HEK293 (cell line): Measurements from ENCODE around the gene POLL.

Source experiments
- GLIS2 ChIP-seq: fragments of 450-650 bp; formaldehyde crosslinking; IDR thresholded peaks from 2 replicates; pipeline ENCODE4 v1.5.1; 2016; ENCODE audit warnings: missing biosample characterization, missing genetic modification characterization
- HOXD13 ChIP-seq: sonication (generic); formaldehyde crosslinking; IDR thresholded peaks from 2 replicates; pipeline ENCODE4 v1.8.0; 2022; ENCODE audit warnings: missing genetic modification reagents, borderline replicate concordance
- KLF16 ChIP-seq: fragments of 450-650 bp; formaldehyde crosslinking; IDR thresholded peaks from 2 replicates; pipeline ENCODE4 v1.5.1; 2017; ENCODE audit warnings: missing biosample characterization, missing genetic modification characterization
- ZBTB17 ChIP-seq: fragments of 450-650 bp; formaldehyde crosslinking; IDR thresholded peaks from 2 replicates; pipeline ENCODE4 v1.5.1; 2016; ENCODE audit warnings: missing biosample characterization, missing genetic modification characterization
- ZBTB48 ChIP-seq: fragments of 450-650 bp; formaldehyde crosslinking; IDR thresholded peaks from 2 replicates; pipeline ENCODE4 v1.5.1; 2016; ENCODE audit warnings: missing biosample characterization, missing genetic modification characterization
- ZNF10 ChIP-seq: fragments of 450-650 bp; formaldehyde crosslinking; IDR thresholded peaks from 2 replicates; pipeline ENCODE4 v1.5.1; 2017; ENCODE audit warnings: missing biosample characterization, missing genetic modification characterization
- ZNF211 ChIP-seq: fragments of 450-650 bp; formaldehyde crosslinking; IDR thresholded peaks from 2 replicates; pipeline ENCODE4 v1.5.1; 2016; ENCODE audit warnings: low read depth, missing biosample characterization, missing genetic modification characterization
- ZNF366 ChIP-seq: fragments of 450-650 bp; formaldehyde crosslinking; conservative IDR thresholded peaks from 2 replicates; pipeline ENCODE4 v1.5.1; 2016; ENCODE audit warnings: missing biosample characterization, missing genetic modification characterization
- ZNF426 ChIP-seq: fragments of 450-650 bp; formaldehyde crosslinking; IDR thresholded peaks from 2 replicates; pipeline ENCODE4 v1.5.1; 2017; ENCODE audit warnings: missing biosample characterization, missing genetic modification characterization, mild to moderate bottlenecking, inconsistent platforms, moderate library complexity
- ZNF529 ChIP-seq: fragments of 450-650 bp; formaldehyde crosslinking; IDR thresholded peaks from 2 replicates; pipeline ENCODE4 v1.5.1; 2017; ENCODE audit warnings: missing genetic modification characterization, missing biosample characterization; ENCODE audit not compliant: insufficient replicate concordance
- ZNF561 ChIP-seq: fragments of 450-650 bp; IDR thresholded peaks from 2 replicates; pipeline ENCODE4 v1.5.1; 2018; ENCODE audit warnings: missing biosample characterization, missing genetic modification characterization, borderline replicate concordance
- ZNF585B ChIP-seq: fragments of 450-650 bp; formaldehyde crosslinking; IDR thresholded peaks from 2 replicates; pipeline ENCODE4 v1.5.1; 2016; ENCODE audit warnings: missing biosample characterization, missing genetic modification characterization
- ZNF639 ChIP-seq: fragments of 450-650 bp; formaldehyde crosslinking; IDR thresholded peaks from 2 replicates; pipeline ENCODE4 v1.5.1; 2016; ENCODE audit warnings: missing biosample characterization, missing genetic modification characterization
- ZNF777 ChIP-seq: fragments of 450-650 bp; formaldehyde crosslinking; IDR thresholded peaks from 2 replicates; pipeline ENCODE4 v1.5.1; 2017; ENCODE audit warnings: missing biosample characterization, missing genetic modification characterization, borderline replicate concordance
- ZNF792 ChIP-seq: fragments of 450-650 bp; formaldehyde crosslinking; IDR thresholded peaks from 2 replicates; pipeline ENCODE4 v1.5.1; 2016; ENCODE audit warnings: missing biosample characterization, missing genetic modification characterization
- ZNF843 ChIP-seq: fragments of 450-650 bp; formaldehyde crosslinking; IDR thresholded peaks from 2 replicates; pipeline ENCODE4 v1.5.1; 2016; ENCODE audit warnings: missing biosample characterization, missing genetic modification characterization
- TF ChIP-seq, protein P1 (sequence below): sonication (generic); formaldehyde crosslinking; IDR thresholded peaks from 2 replicates; pipeline ENCODE4 v1.8.1; 2022; ENCODE audit warnings: mild to moderate bottlenecking, moderate library complexity, missing genetic modification reagents
- TF ChIP-seq, protein P2 (sequence below): fragments of 450-650 bp; formaldehyde crosslinking; IDR thresholded peaks from 2 replicates; pipeline ENCODE4 v1.5.1; 2016; ENCODE audit warnings: missing biosample characterization, missing genetic modification characterization
- TF ChIP-seq, protein P3 (sequence below): fragments of 450-650 bp; formaldehyde crosslinking; IDR thresholded peaks from 2 replicates; pipeline ENCODE4 v1.5.1; 2017; ENCODE audit warnings: missing biosample characterization, missing genetic modification characterization
- TF ChIP-seq, protein P4 (sequence below): fragments of 450-650 bp; formaldehyde crosslinking; IDR thresholded peaks from 2 replicates; pipeline ENCODE4 v1.5.1; 2016; ENCODE audit warnings: missing biosample characterization, missing genetic modification characterization
- TF ChIP-seq, protein P5 (sequence below): fragments of 450-650 bp; formaldehyde crosslinking; IDR thresholded peaks from 2 replicates; pipeline ENCODE4 v1.5.1; 2016; ENCODE audit warnings: missing biosample characterization, missing genetic modification characterization, borderline replicate concordance
- TF ChIP-seq, protein P6 (sequence below): fragments of 450-650 bp; formaldehyde crosslinking; optimal IDR thresholded peaks from 2 replicates; pipeline ENCODE3; 2016; ENCODE audit warnings: missing biosample characterization, mild to moderate bottlenecking, missing genetic modification characterization

Gene POLL

GRCh38 chr10:101566333-101567164 lies 21.5 kb downstream of the POLL start (continued):
- TF ChIP-seq, protein P1, sequence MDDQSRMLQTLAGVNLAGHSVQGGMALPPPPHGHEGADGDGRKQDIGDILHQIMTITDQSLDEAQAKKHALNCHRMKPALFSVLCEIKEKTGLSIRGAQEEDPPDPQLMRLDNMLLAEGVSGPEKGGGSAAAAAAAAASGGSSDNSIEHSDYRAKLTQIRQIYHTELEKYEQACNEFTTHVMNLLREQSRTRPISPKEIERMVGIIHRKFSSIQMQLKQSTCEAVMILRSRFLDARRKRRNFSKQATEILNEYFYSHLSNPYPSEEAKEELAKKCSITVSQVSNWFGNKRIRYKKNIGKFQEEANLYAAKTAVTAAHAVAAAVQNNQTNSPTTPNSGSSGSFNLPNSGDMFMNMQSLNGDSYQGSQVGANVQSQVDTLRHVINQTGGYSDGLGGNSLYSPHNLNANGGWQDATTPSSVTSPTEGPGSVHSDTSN (CRISPR knock-in tag), result no peak
- no peak for TF ChIP-seq ZNF585B (tag by site-specific recombination)
- TF ChIP-seq ZNF777 (tag by site-specific recombination), result peak; percentile 89
- TF ChIP-seq, protein P2, sequence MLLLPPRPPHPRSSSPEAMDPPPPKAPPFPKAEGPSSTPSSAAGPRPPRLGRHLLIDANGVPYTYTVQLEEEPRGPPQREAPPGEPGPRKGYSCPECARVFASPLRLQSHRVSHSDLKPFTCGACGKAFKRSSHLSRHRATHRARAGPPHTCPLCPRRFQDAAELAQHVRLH, result peak; percentile 39; the same call in 1 of the 2 replicates
- peak; percentile 74 for TF ChIP-seq ZNF366 (tag by site-specific recombination)
- peak; percentile 98 for TF ChIP-seq ZNF792 (tag by site-specific recombination)
- TF ChIP-seq ZNF639 (tag by site-specific recombination), result peak; percentile 67; the same call in 1 of the 2 replicates
- TF ChIP-seq HOXD13, result no peak
- TF ChIP-seq ZNF10, result 0 out of 2 replicates have a peak, but pooled peaks have one; percentile 15
- no peak for TF ChIP-seq ZNF426 (tag by site-specific recombination)
- peak; percentile 51; the same call in 1 of the 2 replicates for TF ChIP-seq KLF16 (tag by site-specific recombination)
- TF ChIP-seq ZNF529 (tag by site-specific recombination), result no peak
- peak; percentile 82 for TF ChIP-seq ZNF843 (tag by site-specific recombination)
- TF ChIP-seq, protein P3, sequence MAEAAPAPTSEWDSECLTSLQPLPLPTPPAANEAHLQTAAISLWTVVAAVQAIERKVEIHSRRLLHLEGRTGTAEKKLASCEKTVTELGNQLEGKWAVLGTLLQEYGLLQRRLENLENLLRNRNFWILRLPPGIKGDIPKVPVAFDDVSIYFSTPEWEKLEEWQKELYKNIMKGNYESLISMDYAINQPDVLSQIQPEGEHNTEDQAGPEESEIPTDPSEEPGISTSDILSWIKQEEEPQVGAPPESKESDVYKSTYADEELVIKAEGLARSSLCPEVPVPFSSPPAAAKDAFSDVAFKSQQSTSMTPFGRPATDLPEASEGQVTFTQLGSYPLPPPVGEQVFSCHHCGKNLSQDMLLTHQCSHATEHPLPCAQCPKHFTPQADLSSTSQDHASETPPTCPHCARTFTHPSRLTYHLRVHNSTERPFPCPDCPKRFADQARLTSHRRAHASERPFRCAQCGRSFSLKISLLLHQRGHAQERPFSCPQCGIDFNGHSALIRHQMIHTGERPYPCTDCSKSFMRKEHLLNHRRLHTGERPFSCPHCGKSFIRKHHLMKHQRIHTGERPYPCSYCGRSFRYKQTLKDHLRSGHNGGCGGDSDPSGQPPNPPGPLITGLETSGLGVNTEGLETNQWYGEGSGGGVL, result peak; percentile 70
- TF ChIP-seq ZNF211 (tag by site-specific recombination), result no peak
- TF ChIP-seq, protein P4, sequence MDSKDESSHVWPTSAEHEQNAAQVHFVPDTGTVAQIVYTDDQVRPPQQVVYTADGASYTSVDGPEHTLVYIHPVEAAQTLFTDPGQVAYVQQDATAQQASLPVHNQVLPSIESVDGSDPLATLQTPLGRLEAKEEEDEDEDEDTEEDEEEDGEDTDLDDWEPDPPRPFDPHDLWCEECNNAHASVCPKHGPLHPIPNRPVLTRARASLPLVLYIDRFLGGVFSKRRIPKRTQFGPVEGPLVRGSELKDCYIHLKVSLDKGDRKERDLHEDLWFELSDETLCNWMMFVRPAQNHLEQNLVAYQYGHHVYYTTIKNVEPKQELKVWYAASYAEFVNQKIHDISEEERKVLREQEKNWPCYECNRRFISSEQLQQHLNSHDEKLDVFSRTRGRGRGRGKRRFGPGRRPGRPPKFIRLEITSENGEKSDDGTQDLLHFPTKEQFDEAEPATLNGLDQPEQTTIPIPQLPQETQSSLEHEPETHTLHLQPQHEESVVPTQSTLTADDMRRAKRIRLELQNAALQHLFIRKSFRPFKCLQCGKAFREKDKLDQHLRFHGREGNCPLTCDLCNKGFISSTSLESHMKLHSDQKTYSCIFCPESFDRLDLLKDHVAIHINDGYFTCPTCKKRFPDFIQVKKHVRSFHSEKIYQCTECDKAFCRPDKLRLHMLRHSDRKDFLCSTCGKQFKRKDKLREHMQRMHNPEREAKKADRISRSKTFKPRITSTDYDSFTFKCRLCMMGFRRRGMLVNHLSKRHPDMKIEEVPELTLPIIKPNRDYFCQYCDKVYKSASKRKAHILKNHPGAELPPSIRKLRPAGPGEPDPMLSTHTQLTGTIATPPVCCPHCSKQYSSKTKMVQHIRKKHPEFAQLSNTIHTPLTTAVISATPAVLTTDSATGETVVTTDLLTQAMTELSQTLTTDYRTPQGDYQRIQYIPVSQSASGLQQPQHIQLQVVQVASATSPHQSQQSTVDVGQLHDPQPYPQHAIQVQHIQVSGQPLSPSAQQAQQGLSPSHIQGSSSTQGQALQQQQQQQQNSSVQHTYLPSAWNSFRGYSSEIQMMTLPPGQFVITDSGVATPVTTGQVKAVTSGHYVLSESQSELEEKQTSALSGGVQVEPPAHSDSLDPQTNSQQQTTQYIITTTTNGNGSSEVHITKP (tag by site-specific recombination), result peak; percentile 17; the same call in 1 of the 2 replicates
- TF ChIP-seq ZBTB17, result peak; percentile 71
- TF ChIP-seq, protein P5, sequence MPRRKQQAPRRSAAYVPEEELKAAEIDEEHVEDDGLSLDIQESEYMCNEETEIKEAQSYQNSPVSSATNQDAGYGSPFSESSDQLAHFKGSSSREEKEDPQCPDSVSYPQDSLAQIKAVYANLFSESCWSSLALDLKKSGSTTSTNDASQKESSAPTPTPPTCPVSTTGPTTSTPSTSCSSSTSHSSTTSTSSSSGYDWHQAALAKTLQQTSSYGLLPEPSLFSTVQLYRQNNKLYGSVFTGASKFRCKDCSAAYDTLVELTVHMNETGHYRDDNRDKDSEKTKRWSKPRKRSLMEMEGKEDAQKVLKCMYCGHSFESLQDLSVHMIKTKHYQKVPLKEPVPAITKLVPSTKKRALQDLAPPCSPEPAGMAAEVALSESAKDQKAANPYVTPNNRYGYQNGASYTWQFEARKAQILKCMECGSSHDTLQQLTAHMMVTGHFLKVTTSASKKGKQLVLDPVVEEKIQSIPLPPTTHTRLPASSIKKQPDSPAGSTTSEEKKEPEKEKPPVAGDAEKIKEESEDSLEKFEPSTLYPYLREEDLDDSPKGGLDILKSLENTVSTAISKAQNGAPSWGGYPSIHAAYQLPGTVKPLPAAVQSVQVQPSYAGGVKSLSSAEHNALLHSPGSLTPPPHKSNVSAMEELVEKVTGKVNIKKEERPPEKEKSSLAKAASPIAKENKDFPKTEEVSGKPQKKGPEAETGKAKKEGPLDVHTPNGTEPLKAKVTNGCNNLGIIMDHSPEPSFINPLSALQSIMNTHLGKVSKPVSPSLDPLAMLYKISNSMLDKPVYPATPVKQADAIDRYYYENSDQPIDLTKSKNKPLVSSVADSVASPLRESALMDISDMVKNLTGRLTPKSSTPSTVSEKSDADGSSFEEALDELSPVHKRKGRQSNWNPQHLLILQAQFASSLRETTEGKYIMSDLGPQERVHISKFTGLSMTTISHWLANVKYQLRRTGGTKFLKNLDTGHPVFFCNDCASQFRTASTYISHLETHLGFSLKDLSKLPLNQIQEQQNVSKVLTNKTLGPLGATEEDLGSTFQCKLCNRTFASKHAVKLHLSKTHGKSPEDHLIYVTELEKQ (tag by site-specific recombination), result peak; percentile 76; the same call in 1 of the 2 replicates
- peak; percentile 51; the same call in 1 of the 2 replicates for TF ChIP-seq ZBTB48 (tag by site-specific recombination)
- TF ChIP-seq GLIS2 (tag by site-specific recombination), result peak; percentile 76
- TF ChIP-seq, protein P6, sequence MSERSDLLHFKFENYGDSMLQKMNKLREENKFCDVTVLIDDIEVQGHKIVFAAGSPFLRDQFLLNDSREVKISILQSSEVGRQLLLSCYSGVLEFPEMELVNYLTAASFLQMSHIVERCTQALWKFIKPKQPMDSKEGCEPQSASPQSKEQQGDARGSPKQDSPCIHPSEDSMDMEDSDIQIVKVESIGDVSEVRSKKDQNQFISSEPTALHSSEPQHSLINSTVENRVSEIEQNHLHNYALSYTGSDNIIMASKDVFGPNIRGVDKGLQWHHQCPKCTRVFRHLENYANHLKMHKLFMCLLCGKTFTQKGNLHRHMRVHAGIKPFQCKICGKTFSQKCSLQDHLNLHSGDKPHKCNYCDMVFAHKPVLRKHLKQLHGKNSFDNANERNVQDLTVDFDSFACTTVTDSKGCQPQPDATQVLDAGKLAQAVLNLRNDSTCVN (tag by site-specific recombination), result peak; percentile 92
- TF ChIP-seq ZNF561 (tag by site-specific recombination), result peak; percentile 83
